Measurements from ENCODE around the gene TBX10.
"Not testable (repeated sequence)": the region's sequence is repeated elsewhere in the genome, so short reads cannot be mapped to it uniquely, and the experiment has no call there.

Gene TBX10

DNA sequence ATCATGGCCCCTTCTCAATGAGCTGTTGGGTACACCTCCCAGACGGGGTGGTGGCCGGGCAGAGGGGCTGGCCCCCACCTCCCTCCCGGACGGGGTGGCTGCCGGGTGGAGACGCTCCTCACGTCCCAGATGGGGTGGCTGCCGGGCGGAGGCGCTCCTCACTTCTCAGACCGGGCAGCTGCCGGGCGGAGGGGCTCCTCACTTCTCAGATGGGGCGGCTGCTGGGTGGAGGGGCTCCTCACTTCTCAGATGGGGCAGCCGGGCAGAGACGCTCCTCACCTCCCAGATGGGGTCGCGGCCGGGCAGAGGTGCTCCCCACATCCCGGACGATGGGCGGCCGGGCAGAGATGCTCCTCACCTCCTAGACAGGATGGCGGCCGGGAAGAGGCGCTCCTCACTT, 41.6 kb downstream of the TBX10 start:
- H3K18ac ChIP-seq (ENCODE audit: low read length); H4K8ac ChIP-seq (ENCODE audit: low read depth, low read length); H3K27ac ChIP-seq (ENCODE audit: low read depth, low read length); H3K14ac ChIP-seq (ENCODE audit: low read length); H3K23ac ChIP-seq (ENCODE audit: low read length); H3K9ac ChIP-seq (ENCODE audit: low read length); H3K4me1 ChIP-seq (ENCODE audit: control insufficient read depth in 1 of 2, insufficient read depth in 2 of 2, low read length in 2 of 2); H3K79me1 ChIP-seq (ENCODE audit: low read length); H3K36me3 ChIP-seq (ENCODE audit: control insufficient read depth in 1 of 2, insufficient read depth in 2 of 2, low read length in 2 of 2); H3K9me3 ChIP-seq (ENCODE audit: insufficient read depth, low read depth, low read length); H4K91ac ChIP-seq (ENCODE audit: low read depth, low read length); H4K12ac ChIP-seq (ENCODE audit: low read depth, low read length); H2AFZ ChIP-seq (ENCODE audit: insufficient read depth, low read length, poor library complexity); H3K27me3 ChIP-seq (ENCODE audit: insufficient read depth, low read length); H2BK5ac ChIP-seq (ENCODE audit: low read depth, low read length, poor library complexity); DNase-seq; H2BK12ac ChIP-seq (ENCODE audit: low read length); H3K4ac ChIP-seq (ENCODE audit: low read depth, low read length); H2BK120ac ChIP-seq (ENCODE audit: insufficient read depth, low read length, poor library complexity); H3K4me3 ChIP-seq (ENCODE audit: low read depth, low read length); H3K4me2 ChIP-seq (ENCODE audit: low read length); H2AK5ac ChIP-seq (ENCODE audit: low read length); H3K79me2 ChIP-seq (ENCODE audit: control insufficient read depth, insufficient read depth, low read length, poor library complexity): not testable (repeated sequence)
- no CpG with 5 or more reads among the region's 26 CpGs for WGBS (ENCODE audit: extremely low coverage, insufficient coverage, insufficient read length)

DNA sequence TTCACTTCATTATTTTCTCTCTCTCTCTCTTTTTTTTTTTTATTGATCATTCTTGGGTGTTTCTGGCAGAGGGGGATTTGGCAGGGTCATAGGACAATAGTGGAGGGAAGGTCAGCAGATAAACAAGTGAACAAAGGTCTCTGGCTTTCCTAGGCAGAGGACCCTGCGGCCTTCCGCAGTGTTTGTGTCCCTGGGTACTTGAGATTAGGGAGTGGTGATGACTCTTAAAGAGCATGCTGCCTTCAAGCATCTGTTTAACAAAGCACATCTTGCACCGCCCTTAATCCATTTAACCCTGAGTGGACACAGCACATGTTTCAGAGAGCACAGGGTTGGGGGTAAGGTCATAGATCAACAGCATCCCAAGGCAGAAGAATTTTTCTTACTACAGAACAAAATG, 42.1 kb downstream of the TBX10 start:
- not testable (repeated sequence) for H3K27ac ChIP-seq (ENCODE audit: low read depth, low read length); H2AK5ac ChIP-seq (ENCODE audit: low read length); H2BK5ac ChIP-seq (ENCODE audit: low read depth, low read length, poor library complexity); H2BK120ac ChIP-seq (ENCODE audit: insufficient read depth, low read length, poor library complexity); H3K4ac ChIP-seq (ENCODE audit: low read depth, low read length); H3K79me2 ChIP-seq (ENCODE audit: control insufficient read depth, insufficient read depth, low read length, poor library complexity); H2BK12ac ChIP-seq (ENCODE audit: low read length); H3K4me2 ChIP-seq (ENCODE audit: low read length); H3K9me3 ChIP-seq (ENCODE audit: insufficient read depth, low read depth, low read length); DNase-seq; H4K12ac ChIP-seq (ENCODE audit: low read depth, low read length); H3K36me3 ChIP-seq (ENCODE audit: control insufficient read depth in 1 of 2, insufficient read depth in 2 of 2, low read length in 2 of 2); H3K4me3 ChIP-seq (ENCODE audit: low read depth, low read length); H3K18ac ChIP-seq (ENCODE audit: low read length); H3K23ac ChIP-seq (ENCODE audit: low read length); H3K27me3 ChIP-seq (ENCODE audit: insufficient read depth, low read length); H2AFZ ChIP-seq (ENCODE audit: insufficient read depth, low read length, poor library complexity); H3K14ac ChIP-seq (ENCODE audit: low read length); H4K8ac ChIP-seq (ENCODE audit: low read depth, low read length); H3K79me1 ChIP-seq (ENCODE audit: low read length); H3K4me1 ChIP-seq (ENCODE audit: control insufficient read depth in 1 of 2, insufficient read depth in 2 of 2, low read length in 2 of 2); H3K9ac ChIP-seq (ENCODE audit: low read length); H4K91ac ChIP-seq (ENCODE audit: low read depth, low read length)
- WGBS (ENCODE audit: extremely low coverage, insufficient coverage, insufficient read length) = no CpG with 5 or more reads among the region's 3 CpGs

DNA sequence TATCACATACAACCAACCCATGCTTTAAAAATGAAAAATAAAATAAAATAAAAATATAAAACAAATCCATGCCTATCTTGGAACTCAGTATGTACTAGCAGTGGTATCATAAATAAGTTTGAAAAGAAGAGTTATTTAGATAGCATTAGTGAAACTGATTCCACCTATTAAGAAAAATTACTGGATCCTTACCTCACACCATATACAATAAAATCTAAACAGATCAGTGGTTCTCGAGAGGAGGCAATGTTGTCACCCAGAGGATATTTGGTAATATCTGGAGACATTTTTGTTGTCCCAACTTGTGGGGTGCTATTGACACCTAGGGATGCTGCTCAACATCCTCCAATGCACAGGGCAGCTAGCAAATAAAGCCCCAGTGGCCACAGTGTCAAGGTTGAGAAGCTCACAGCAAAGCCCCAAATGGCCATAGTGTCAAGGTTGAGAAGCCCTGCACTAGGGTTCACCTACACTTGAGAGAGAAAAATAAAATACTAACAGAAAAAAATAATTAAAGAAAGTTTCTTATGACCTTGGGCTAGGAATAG, 42.7 kb downstream of the TBX10 start:
- H2BK120ac ChIP-seq (ENCODE audit: insufficient read depth, low read length, poor library complexity) = no peak overlapping the region
- WGBS (ENCODE audit: extremely low coverage, insufficient coverage, insufficient read length) = no CpG with 5 or more reads among the region's 1 CpG
- H3K79me1 ChIP-seq (ENCODE audit: low read length) = no peaks in the 10 kb centered on the region
- no peak overlapping the region for H3K9ac ChIP-seq (ENCODE audit: low read length)
- H2BK12ac ChIP-seq (ENCODE audit: low read length) = no peak overlapping the region
- no peak overlapping the region for H2BK5ac ChIP-seq (ENCODE audit: low read depth, low read length, poor library complexity)
- H3K36me3 ChIP-seq (ENCODE audit: control insufficient read depth in 1 of 2, insufficient read depth in 2 of 2, low read length in 2 of 2) = no peaks in the 10 kb centered on the region
- H3K79me2 ChIP-seq (ENCODE audit: control insufficient read depth, insufficient read depth, low read length, poor library complexity) = no peaks in the 10 kb centered on the region
- H3K18ac ChIP-seq (ENCODE audit: low read length) = no peak overlapping the region
- no peak overlapping the region for H3K4ac ChIP-seq (ENCODE audit: low read depth, low read length)
- H3K27me3 ChIP-seq (ENCODE audit: insufficient read depth, low read length) = no peaks in the 10 kb centered on the region
- no peaks in the 10 kb centered on the region for H3K4me1 ChIP-seq (ENCODE audit: control insufficient read depth in 1 of 2, insufficient read depth in 2 of 2, low read length in 2 of 2)
- H4K8ac ChIP-seq (ENCODE audit: low read depth, low read length) = no peak overlapping the region
- no peak overlapping the region for H3K4me3 ChIP-seq (ENCODE audit: low read depth, low read length)
- no peak overlapping the region for H3K4me2 ChIP-seq (ENCODE audit: low read length)
- no peak overlapping the region for H2AFZ ChIP-seq (ENCODE audit: insufficient read depth, low read length, poor library complexity)
- DNase-seq = no peak
- no peak overlapping the region for H3K14ac ChIP-seq (ENCODE audit: low read length)
- no peak overlapping the region for H4K91ac ChIP-seq (ENCODE audit: low read depth, low read length)
- H3K27ac ChIP-seq (ENCODE audit: low read depth, low read length) = no peak overlapping the region
- H3K9me3 ChIP-seq (ENCODE audit: insufficient read depth, low read depth, low read length) = peaks cover 2% of the 10 kb centered on the region
- H4K12ac ChIP-seq (ENCODE audit: low read depth, low read length) = no peak overlapping the region
- H3K23ac ChIP-seq (ENCODE audit: low read length) = no peak overlapping the region
- no peak overlapping the region for H2AK5ac ChIP-seq (ENCODE audit: low read length)

DNA sequence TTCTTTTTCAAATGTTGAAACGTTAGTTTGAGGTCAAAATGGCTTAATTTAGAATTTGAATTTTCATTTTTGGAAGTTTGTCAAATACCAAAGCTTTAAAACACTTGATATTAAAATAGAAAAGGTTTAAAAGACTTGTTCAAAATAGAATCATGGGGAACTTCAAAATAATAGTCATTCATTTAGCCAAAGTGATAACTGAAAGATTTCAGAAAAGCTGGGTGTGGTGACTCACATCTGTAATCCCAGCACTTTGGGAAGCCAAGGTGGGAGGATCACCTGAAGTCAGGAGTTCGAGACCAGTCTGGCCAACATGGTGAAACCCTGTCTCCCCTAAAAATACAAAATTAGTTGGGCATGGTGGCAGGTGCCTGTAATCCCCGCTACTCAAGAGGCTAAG, 45.1 kb downstream of the TBX10 start:
- Histone ChIP-seq H2AFZ (ENCODE audit: insufficient read depth, low read length, poor library complexity) (no peak overlapping the region), H2AK5ac (ENCODE audit: low read length) (no peak overlapping the region), H3K4me2 (ENCODE audit: low read length) (no peak overlapping the region), H2BK120ac (ENCODE audit: insufficient read depth, low read length, poor library complexity) (no peak overlapping the region), H3K27ac (ENCODE audit: low read depth, low read length) (no peak overlapping the region), H3K4ac (ENCODE audit: low read depth, low read length) (no peak overlapping the region), H3K79me1 (ENCODE audit: low read length) (no peaks in the 10 kb centered on the region), H3K79me2 (ENCODE audit: control insufficient read depth, insufficient read depth, low read length, poor library complexity) (no peaks in the 10 kb centered on the region), H3K27me3 (ENCODE audit: insufficient read depth, low read length) (no peaks in the 10 kb centered on the region), H3K18ac (ENCODE audit: low read length) (no peak overlapping the region), H3K4me3 (ENCODE audit: low read depth, low read length) (no peak overlapping the region), H3K23ac (ENCODE audit: low read length) (no peak overlapping the region), H3K9ac (ENCODE audit: low read length) (no peak overlapping the region), H4K8ac (ENCODE audit: low read depth, low read length) (no peak overlapping the region), H3K9me3 (ENCODE audit: insufficient read depth, low read depth, low read length) (peaks cover 2% of the 10 kb centered on the region), H4K12ac (ENCODE audit: low read depth, low read length) (no peak overlapping the region), H2BK12ac (ENCODE audit: low read length) (no peak overlapping the region), H2BK5ac (ENCODE audit: low read depth, low read length, poor library complexity) (no peak overlapping the region), H3K36me3 (ENCODE audit: control insufficient read depth in 1 of 2, insufficient read depth in 2 of 2, low read length in 2 of 2) (no peaks in the 10 kb centered on the region), H3K4me1 (ENCODE audit: control insufficient read depth in 1 of 2, insufficient read depth in 2 of 2, low read length in 2 of 2) (no peaks in the 10 kb centered on the region), H3K14ac (ENCODE audit: low read length) (no peak overlapping the region), H4K91ac (ENCODE audit: low read depth, low read length) (no peak overlapping the region)
- DNase-seq = no peak
- WGBS (ENCODE audit: extremely low coverage, insufficient coverage, insufficient read length) = no CpG with 5 or more reads among the region's 3 CpGs
